Myometrial cell (primary cell): ENCODE data around the gene OPN1LW. TPM values are rescaled to one million over a fixed set of nuclear protein-coding genes. Genes with fewer than 3 reads are reported as not detected.

Experiments
- total RNA-seq: library from RNA; depleted of rRNA; stranded (reverse); fragments of >200 nt; gene quantifications from 2 replicates; pipeline ENCODE4 v1.2.3, GENCODE V29; 2015

Gene OPN1LW
- not detected in 2 replicates for total RNA-seq

GRCh38 chrX:154144010-154144409 lies at the start of gene OPN1LW:
Gene OPN1LW (plus strand): TSS chrX:154144243. CDS start chrX:154144284, 41 bp downstream.

GRCh38 chrX:154097589-154098541 lies 46.2 kb upstream of the OPN1LW start, which contains the start of gene MECP2:
Gene MECP2 (minus strand): TSS chrX:154097717.

DNA sequence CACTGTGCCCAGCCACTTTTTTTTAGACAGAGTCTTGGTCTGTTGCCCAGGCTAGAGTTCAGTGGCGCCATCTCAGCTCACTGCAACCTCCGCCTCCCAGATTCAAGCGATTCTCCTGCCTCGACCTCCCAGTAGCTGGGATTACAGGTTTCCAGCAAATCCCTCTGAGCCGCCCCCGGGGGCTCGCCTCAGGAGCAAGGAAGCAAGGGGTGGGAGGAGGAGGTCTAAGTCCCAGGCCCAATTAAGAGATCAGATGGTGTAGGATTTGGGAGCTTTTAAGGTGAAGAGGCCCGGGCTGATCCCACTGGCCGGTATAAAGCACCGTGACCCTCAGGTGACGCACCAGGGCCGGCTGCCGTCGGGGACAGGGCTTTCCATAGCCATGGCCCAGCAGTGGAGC lies 38.3 kb downstream of the OPN1LW start, which contains the start of gene OPN1MW:
TSS of gene OPN1MW (plus strand) at position 301 of the 400 bp plus-strand sequence. CDS start at position 383, 82 bp downstream.

Other genes starting within 250 kb of the OPN1LW start
- not detected in 2 replicates for gene AVPR2, start 239.6 kb upstream of the OPN1LW start, total RNA-seq
- 1.7 and 10.6 TPM in 2 replicates for gene ARHGAP4, start 218.0 kb upstream of the OPN1LW start, total RNA-seq
- gene NAA10, start 209.2 kb upstream of the OPN1LW start, total RNA-seq: 148 and 181 TPM in 2 replicates
- 0.53 and 2.3 TPM in 2 replicates for gene RENBP, start 199.6 kb upstream of the OPN1LW start, total RNA-seq
- 30.3 and 30.7 TPM in 2 replicates for gene HCFC1, start 172.4 kb upstream of the OPN1LW start, total RNA-seq
- gene TMEM187, start 171.5 kb upstream of the OPN1LW start, total RNA-seq: 11.5 and 20.2 TPM in 2 replicates
- 80.8 and 96.9 TPM in 2 replicates for gene IRAK1, start 124.3 kb upstream of the OPN1LW start, total RNA-seq
- 11.7 and 24.8 TPM in 2 replicates for gene MECP2, start 46.5 kb upstream of the OPN1LW start, total RNA-seq
- not detected in 2 replicates for gene OPN1MW, start 38.4 kb downstream of the OPN1LW start, total RNA-seq
- not detected in 2 replicates for gene OPN1MW2, start 75.5 kb downstream of the OPN1LW start, total RNA-seq
- not detected in 2 replicates for gene OPN1MW3, start 113.3 kb downstream of the OPN1LW start, total RNA-seq
- gene TEX28, start 150.9 kb downstream of the OPN1LW start, total RNA-seq: not detected in 2 replicates
- not detected in 2 replicates for gene TKTL1, start 151.6 kb downstream of the OPN1LW start, total RNA-seq
- 2,107 and 2,266 TPM in 2 replicates for gene FLNA, start 230.4 kb downstream of the OPN1LW start, total RNA-seq
- gene EMD, start 235.1 kb downstream of the OPN1LW start, total RNA-seq: 73.4 and 86.5 TPM in 2 replicates